Left lung (tissue), 10 donors: ENCODE measurements around the gene PTPRU. TPM values are rescaled to one million over a fixed set of nuclear protein-coding genes. Genes with fewer than 3 reads are reported as not detected.
"Not testable (repeated sequence)": the region's sequence is repeated elsewhere in the genome, so short reads cannot be mapped to it uniquely, and the experiment has no call there.

Source experiments
- ATAC-seq: fragments of 200-7000 bp; cut with Tn5 transposase; one replicate; pipeline ENCODE4 v1.9.1; 2020; ENCODE audit warnings: moderate library complexity
- DNase-seq, 4 donors: peaks; one replicate each; pipeline ENCODE4 v3.0.0-alpha.2; 2013 to 2020
- H3K27ac ChIP-seq, 2 donors: fragments of 200-600 bp; sonication (generic) in 1 of 2; one replicate each; pipeline versions ENCODE4 v1.5.0 to v1.8.0; 2020 to 2021
- H3K27me3 ChIP-seq, 2 donors: fragments of 200-600 bp; sonication (generic) in 1 of 2; one replicate each; pipeline versions ENCODE4 v1.5.0 to v1.8.0; 2020 to 2021
- H3K36me3 ChIP-seq, 2 donors: fragments of 200-600 bp; sonication (generic) in 1 of 2; one replicate each; pipeline versions ENCODE4 v1.5.0 to v1.8.0; 2020 to 2021
- H3K4me1 ChIP-seq, 2 donors: fragments of 200-600 bp; one replicate each; pipeline ENCODE4 v1.8.0; 2021
- H3K4me3 ChIP-seq, 2 donors: fragments of 200-600 bp; sonication (generic) in 1 of 2; one replicate each; pipeline versions ENCODE4 v1.5.0 to v1.8.0; 2020 to 2021; ENCODE audit warnings: mild to moderate bottlenecking in 1 of 2
- H3K9me3 ChIP-seq, 2 donors: fragments of 200-600 bp; sonication (generic) in 1 of 2; one replicate each; pipeline versions ENCODE4 v1.5.0 to v1.8.0; 2020 to 2021
- intact Hi-C, 2 donors: fragments of 100-400 bp; cut with DNase I; formaldehyde crosslinking; loops; one replicate each; pipeline versions ENCODE4 v1.11.2 to v1.14.2; 2022
- polyA plus RNA-seq, 6 donors: library from polyadenylated mRNA; unstranded; fragments of 120-200 nt; gene quantifications; one replicate each; pipeline ENCODE4 v1.2.1, GENCODE V29; 2013; ENCODE audit not compliant: insufficient read length in 6 of 6
- total RNA-seq, 2 donors: library from RNA; stranded (reverse); fragmentation: NEBNext Ultra II Directional; extraction: Animal tissue kit (Norgen Biotek cat#: 25700); gene quantifications; one replicate each; pipeline ENCODE4 v1.2.1, GENCODE V29; 2021
- TF ChIP-seq, protein P1 (sequence below), 2 donors: fragments of 200-600 bp; sonication (generic) in 1 of 2; IDR thresholded peaks; one replicate each; pipeline versions ENCODE4 v1.5.0 to v1.8.0; 2021; ENCODE audit warnings: antibody characterized with exemption in 2 of 2
- donor health status: DM: no; HTN: yes; CAD: no.
- donor health status: DM: no; HTN: no; CAD: no.

PTPRU gene
- total and polyA plus RNA-seq, 8 donors, result 15.5 to 45.4 (median 18.8) TPM

DNA sequence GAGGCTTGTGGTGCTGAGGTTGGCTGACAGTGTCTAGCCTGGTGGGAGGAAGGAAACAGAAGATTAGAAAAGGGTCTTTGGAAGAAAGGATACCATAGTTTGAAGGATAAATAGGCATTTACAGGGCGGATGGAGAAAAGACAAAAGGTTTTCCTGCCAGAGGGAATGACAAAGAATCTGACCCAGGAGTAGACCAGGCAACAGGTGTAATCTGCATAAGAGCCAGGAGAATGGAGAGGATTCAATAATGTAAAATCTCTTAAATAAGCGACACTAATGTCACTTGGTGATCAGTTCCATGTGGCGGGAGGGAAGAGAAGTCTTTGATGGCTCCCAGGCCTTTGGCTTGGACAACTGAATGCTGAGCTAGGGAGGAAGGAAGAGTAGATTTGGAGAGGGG, 15.0 kb upstream of the PTPRU start:
- DNase-seq, result no peak
- ATAC-seq, result no peak

DNA sequence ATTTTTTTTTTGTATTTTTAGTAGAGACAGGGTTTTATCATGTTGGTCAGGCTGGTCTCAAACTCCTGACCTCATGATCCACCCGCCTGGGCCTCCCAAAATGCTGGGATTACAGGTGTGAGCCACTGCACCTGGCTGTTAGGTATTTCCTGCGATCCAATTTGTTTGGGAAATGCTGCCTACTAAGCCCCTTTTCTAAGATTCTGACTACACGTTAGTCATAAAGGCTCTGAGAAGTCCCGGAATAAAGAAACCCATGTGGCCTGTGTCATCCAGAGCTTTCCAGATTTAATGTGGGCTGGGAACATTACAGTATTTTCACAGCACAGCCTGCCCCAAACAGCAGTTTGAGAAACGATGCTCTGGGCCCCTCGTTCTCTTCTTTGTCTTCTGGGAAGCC, 14.1 kb upstream of the PTPRU start:
- H3K27ac ChIP-seq, H3K4me1 ChIP-seq, H3K27me3 ChIP-seq, H3K9me3 ChIP-seq, DNase-seq, intact Hi-C loops, ATAC-seq, H3K4me3 ChIP-seq: not testable (repeated sequence)
- H3K36me3 ChIP-seq, result peaks cover 0 to 10% of the 10 kb centered on the region in 2 donors

More for the DNA sequence above, 15.0 kb upstream of the PTPRU start:
- no peak overlapping the region for H3K27ac ChIP-seq
- H3K9me3 ChIP-seq, result no peaks in the 10 kb centered on the region
- no peak overlapping the region for H3K4me3 ChIP-seq
- peaks cover 0 to 15% of the 10 kb centered on the region in 2 donors for H3K36me3 ChIP-seq
- intact Hi-C loops, result no loop called here
- no peaks in the 10 kb centered on the region for H3K4me1 ChIP-seq
- H3K27me3 ChIP-seq, result no peaks in the 10 kb centered on the region
- TF ChIP-seq, protein P1, sequence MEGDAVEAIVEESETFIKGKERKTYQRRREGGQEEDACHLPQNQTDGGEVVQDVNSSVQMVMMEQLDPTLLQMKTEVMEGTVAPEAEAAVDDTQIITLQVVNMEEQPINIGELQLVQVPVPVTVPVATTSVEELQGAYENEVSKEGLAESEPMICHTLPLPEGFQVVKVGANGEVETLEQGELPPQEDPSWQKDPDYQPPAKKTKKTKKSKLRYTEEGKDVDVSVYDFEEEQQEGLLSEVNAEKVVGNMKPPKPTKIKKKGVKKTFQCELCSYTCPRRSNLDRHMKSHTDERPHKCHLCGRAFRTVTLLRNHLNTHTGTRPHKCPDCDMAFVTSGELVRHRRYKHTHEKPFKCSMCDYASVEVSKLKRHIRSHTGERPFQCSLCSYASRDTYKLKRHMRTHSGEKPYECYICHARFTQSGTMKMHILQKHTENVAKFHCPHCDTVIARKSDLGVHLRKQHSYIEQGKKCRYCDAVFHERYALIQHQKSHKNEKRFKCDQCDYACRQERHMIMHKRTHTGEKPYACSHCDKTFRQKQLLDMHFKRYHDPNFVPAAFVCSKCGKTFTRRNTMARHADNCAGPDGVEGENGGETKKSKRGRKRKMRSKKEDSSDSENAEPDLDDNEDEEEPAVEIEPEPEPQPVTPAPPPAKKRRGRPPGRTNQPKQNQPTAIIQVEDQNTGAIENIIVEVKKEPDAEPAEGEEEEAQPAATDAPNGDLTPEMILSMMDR (IDR thresholded peaks at IDR 0.05), result no peak

DNA sequence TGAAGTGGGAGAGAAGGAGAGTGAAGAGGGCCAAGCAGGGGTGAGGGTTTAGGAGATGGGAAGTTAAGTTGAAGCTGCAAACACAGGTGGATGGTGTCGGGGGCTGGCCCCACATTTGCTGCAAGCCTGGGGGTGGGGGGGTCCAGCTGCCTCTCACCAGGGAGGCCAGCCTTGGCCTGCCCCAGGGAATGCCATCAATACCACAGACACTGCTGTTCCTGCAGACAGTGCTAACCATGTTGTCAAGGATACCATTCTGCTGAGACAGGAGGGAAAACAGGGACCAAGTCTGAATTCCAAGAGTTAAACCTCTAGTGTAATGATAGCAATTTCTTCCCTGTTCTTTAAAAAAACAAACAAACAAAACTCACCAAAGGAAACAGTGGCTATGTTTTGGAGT, 13.6 kb upstream of the PTPRU start:
- no peaks in the 10 kb centered on the region for H3K27me3 ChIP-seq
- no peak for ATAC-seq
- TF ChIP-seq, protein P1 (IDR thresholded peaks at IDR 0.05), result no peak

DNA sequence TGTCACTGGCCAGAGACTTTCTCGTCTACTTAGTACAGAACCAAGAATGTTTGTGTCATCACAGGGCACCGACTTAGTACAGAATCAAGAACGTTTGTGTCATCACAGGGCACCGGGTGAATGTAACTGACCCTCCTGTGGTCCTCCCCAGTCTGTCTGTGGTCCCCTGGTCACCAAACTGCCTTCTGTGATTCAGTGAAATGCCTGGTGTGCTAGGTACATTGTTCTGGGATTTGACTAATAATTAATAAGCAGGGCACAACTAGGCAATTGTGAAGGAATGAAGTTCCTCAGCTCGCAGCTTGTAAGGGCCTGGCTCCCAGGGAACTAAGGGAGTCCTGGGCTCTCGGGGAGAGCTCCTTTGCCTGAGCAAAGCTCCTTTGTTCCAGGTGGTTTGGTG, 12.8 kb upstream of the PTPRU start:
- TF ChIP-seq, protein P1 (IDR thresholded peaks at IDR 0.05), result no peak
- peaks cover 0 to 10% of the 10 kb centered on the region in 2 donors for H3K36me3 ChIP-seq
- H3K9me3 ChIP-seq, result no peaks in the 10 kb centered on the region
- H3K27me3 ChIP-seq, result no peaks in the 10 kb centered on the region
- no peak for DNase-seq
- H3K4me3 ChIP-seq, result no peak overlapping the region
- intact Hi-C loops, result no loop called here
- H3K27ac ChIP-seq, result no peak overlapping the region
- ATAC-seq, result no peak
- no peaks in the 10 kb centered on the region for H3K4me1 ChIP-seq

More for the DNA sequence above, 13.6 kb upstream of the PTPRU start:
- H3K9me3 ChIP-seq, result no peaks in the 10 kb centered on the region
- no peak overlapping the region for H3K4me3 ChIP-seq
- no peak for DNase-seq
- peaks cover 0 to 10% of the 10 kb centered on the region in 2 donors for H3K36me3 ChIP-seq
- intact Hi-C loops, result no loop called here
- no peaks in the 10 kb centered on the region for H3K4me1 ChIP-seq
- H3K27ac ChIP-seq, result no peak overlapping the region

DNA sequence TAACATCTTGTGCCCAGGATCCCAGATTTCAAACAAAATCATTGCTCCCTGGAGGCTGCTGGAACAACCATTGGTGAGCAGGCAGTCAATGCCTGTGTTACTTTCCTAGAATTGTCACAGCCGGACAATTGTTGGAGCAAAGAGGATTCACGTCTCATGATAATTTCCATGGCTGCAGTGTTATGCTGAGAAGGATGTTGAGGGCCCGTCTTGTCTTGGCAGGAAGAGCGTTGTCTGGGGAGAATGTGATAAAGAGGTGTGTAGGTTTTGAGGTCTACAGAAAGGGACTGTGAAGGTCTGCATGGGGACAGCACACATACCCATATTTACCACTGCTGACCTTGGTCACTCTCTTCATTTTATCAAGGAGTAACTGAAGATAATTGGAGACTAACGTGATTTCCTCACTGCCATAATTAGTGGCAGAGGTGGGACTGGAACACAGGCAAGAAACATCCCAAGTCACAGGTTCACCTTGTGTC, 11.9 kb upstream of the PTPRU start:
- peaks cover 0 to 4% of the 10 kb centered on the region in 2 donors for H3K4me1 ChIP-seq
- no peaks in the 10 kb centered on the region for H3K27me3 ChIP-seq
- no peaks in the 10 kb centered on the region for H3K9me3 ChIP-seq
- TF ChIP-seq, protein P1 (IDR thresholded peaks at IDR 0.05), result no peak
- no peak overlapping the region for H3K27ac ChIP-seq
- intact Hi-C loops, result no loop called here
- DNase-seq (no peak), ATAC-seq (no peak)
- H3K4me3 ChIP-seq, result no peak overlapping the region
- peaks cover 0 to 10% of the 10 kb centered on the region in 2 donors for H3K36me3 ChIP-seq

DNA sequence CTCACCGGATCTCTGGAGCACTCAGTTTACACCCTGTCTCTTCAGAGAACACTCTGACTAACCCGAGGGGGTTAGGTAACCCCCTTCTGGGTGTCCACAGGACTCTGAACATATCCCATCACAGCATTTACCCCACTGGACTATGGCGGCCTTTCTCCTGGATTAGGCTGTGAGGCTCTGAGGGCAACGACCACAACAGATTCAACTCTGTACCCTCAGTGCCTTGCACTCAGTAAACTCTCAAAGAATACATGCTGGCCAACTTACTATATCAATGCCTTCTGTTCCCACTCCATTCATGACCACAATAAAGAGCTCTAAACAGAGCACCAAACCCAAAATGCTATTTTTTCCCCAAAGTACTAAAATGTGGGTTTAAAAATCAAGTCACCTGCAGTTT, 11.0 kb upstream of the PTPRU start:
- TF ChIP-seq, protein P1 (IDR thresholded peaks at IDR 0.05), result no peak
- H3K4me3 ChIP-seq, result no peak overlapping the region
- H3K4me1 ChIP-seq, result peaks cover 0 to 13% of the 10 kb centered on the region in 2 donors
- ATAC-seq (no peak), DNase-seq (no peak)
- H3K27ac ChIP-seq, result no peak overlapping the region
- H3K9me3 ChIP-seq, result no peaks in the 10 kb centered on the region
- intact Hi-C loops, result no loop called here
- H3K27me3 ChIP-seq, result no peaks in the 10 kb centered on the region
- H3K36me3 ChIP-seq, result peaks cover 0 to 10% of the 10 kb centered on the region in 2 donors
